RWPE2 (cell line): ENCODE results near the gene PVALB.

Experiments used
- ATAC-seq: fragments of 200-7000 bp; cut with Tn5 transposase; 3 replicates; pipeline ENCODE4 v1.9.1; 2021; ENCODE audit warnings: low read depth
- DNase-seq: peaks from one replicate; pipeline ENCODE4 v3.0.0-alpha.2; 2020; ENCODE audit warnings: low spot score
- H3K27ac ChIP-seq: fragments of 450-650 bp; 2 replicates; pipeline ENCODE4 v1.5.1; 2017; ENCODE audit warnings: mild to moderate bottlenecking; ENCODE audit not compliant: poor library complexity, severe bottlenecking
- H3K27me3 ChIP-seq: fragments of 250-450 bp; sonication (Bioruptor Pico); 2 replicates; pipeline ENCODE4 v1.5.1; 2021; ENCODE audit warnings: mild to moderate bottlenecking, moderate library complexity; ENCODE audit not compliant: insufficient read depth, poor library complexity, severe bottlenecking
- H3K36me3 ChIP-seq: fragments of 250-450 bp; sonication (Bioruptor Pico); 2 replicates; pipeline ENCODE4 v1.5.1; 2020; ENCODE audit warnings: low read depth, mild to moderate bottlenecking, moderate library complexity
- H3K4me1 ChIP-seq: fragments of 250-450 bp; sonication (Bioruptor Pico); 2 replicates; pipeline ENCODE4 v1.5.1; 2021; ENCODE audit warnings: mild to moderate bottlenecking, moderate library complexity; ENCODE audit not compliant: insufficient read depth, poor library complexity, severe bottlenecking
- H3K4me3 ChIP-seq: fragments of 250-450 bp; sonication (Bioruptor Pico); 2 replicates; pipeline ENCODE4 v1.5.1; 2021; ENCODE audit warnings: mild to moderate bottlenecking, moderate library complexity; ENCODE audit not compliant: severe bottlenecking
- H3K9me3 ChIP-seq: fragments of 250-450 bp; sonication (Bioruptor Pico); 2 replicates; pipeline ENCODE4 v1.5.1; 2021; ENCODE audit warnings: mild to moderate bottlenecking, moderate library complexity; ENCODE audit not compliant: severe bottlenecking
- CTCF ChIP-seq: fragments of 450-650 bp; IDR thresholded peaks from one replicate; pipeline ENCODE4 v1.5.1; 2017; ENCODE audit warnings: mild to moderate bottlenecking, moderate library complexity; ENCODE audit not compliant: poor library complexity, severe bottlenecking

Gene PVALB

GRCh38 chr22:36759481-36760159 is 57.2 kb downstream of the PVALB start:
- ATAC-seq (no peak), DNase-seq (peak; percentile 9)
- Histone ChIP-seq H3K27me3 (no peaks in the 10 kb centered on the region), H3K4me3 (no peak overlapping the region), H3K36me3 (no peaks in the 10 kb centered on the region), H3K27ac (no peak overlapping the region), H3K4me1 (peaks cover 15% of the 10 kb centered on the region), H3K9me3 (no peaks in the 10 kb centered on the region)
- TF ChIP-seq CTCF: no peak

- Histone ChIP-seq H3K4me3 (no peak overlapping the region), H3K27me3 (no peaks in the 10 kb centered on the region), H3K9me3 (no peaks in the 10 kb centered on the region), H3K4me1 (peaks cover 8% of the 10 kb centered on the region), H3K27ac (no peak overlapping the region), H3K36me3 (no peaks in the 10 kb centered on the region)
- no peak for ATAC-seq
- peak; percentile 44 for DNase-seq
- TF ChIP-seq CTCF: no peak
These were observed 58.0 kb downstream of the PVALB start for GRCh38 chr22:36758792-36759271.

- Histone ChIP-seq H3K4me3 (no peak overlapping the region), H3K4me1 (no peaks in the 10 kb centered on the region), H3K36me3 (no peaks in the 10 kb centered on the region), H3K9me3 (no peaks in the 10 kb centered on the region), H3K27me3 (no peaks in the 10 kb centered on the region), H3K27ac (no peak overlapping the region)
- DNase-seq: peak; percentile 74
- peak; percentile 78 for TF ChIP-seq CTCF
- ATAC-seq: peak; percentile 76
These were observed 59.1 kb downstream of the PVALB start for GRCh38 chr22:36757668-36758211.

GRCh38 chr22:36756746-36757655 is 59.8 kb downstream of the PVALB start:
- no peaks in the 10 kb centered on the region for H3K36me3 ChIP-seq
- ATAC-seq (no peak), DNase-seq (peak; percentile 44)
- H3K27ac ChIP-seq: no peak overlapping the region
- no peak for TF ChIP-seq CTCF
- H3K4me1 ChIP-seq: no peaks in the 10 kb centered on the region
- H3K4me3 ChIP-seq: no peak overlapping the region
- no peaks in the 10 kb centered on the region for H3K9me3 ChIP-seq
- no peaks in the 10 kb centered on the region for H3K27me3 ChIP-seq
